Measurements from ENCODE around the gene CCND1.

CCND1 gene

GRCh38 chr11:69696749-69697468 lies 56.0 kb downstream of the CCND1 start:
- no peak for DNase-seq

- no peak for DNase-seq
Measured at GRCh38 chr11:69697469-69697843, 56.5 kb downstream of the CCND1 start.

- no peak for DNase-seq
Measured at GRCh38 chr11:69697861-69698260, 56.9 kb downstream of the CCND1 start.

GRCh38 chr11:69698362-69698761 lies 57.4 kb downstream of the CCND1 start:
- no peak for DNase-seq

- no peak for DNase-seq
Measured at GRCh38 chr11:69699213-69699612, 58.3 kb downstream of the CCND1 start.

GRCh38 chr11:69700278-69701140 lies 59.6 kb downstream of the CCND1 start:
- DNase-seq, result no peak

- DNase-seq, result no peak
Measured at GRCh38 chr11:69702239-69702691, 61.3 kb downstream of the CCND1 start.

GRCh38 chr11:69702769-69703452 lies 62.0 kb downstream of the CCND1 start:
- DNase-seq, result no peak

- no peak for DNase-seq
Measured at GRCh38 chr11:69703453-69703767, 62.5 kb downstream of the CCND1 start.
